ENCODE measurements around the gene DCTN2. TPM values are rescaled to one million over a fixed set of nuclear protein-coding genes. Genes with fewer than 3 reads are reported as not detected.

The DCTN2 gene
- total RNA-seq, 2 donors from 2014 or later, result 80.5 to 96.7 TPM

GRCh38 chr12:57487055-57487596 lies 59.9 kb downstream of the DCTN2 start:
- ATAC-seq, result no peak
- no peak for DNase-seq
- intact Hi-C loops (cut with DNase I), result no loop called here

- no peak for DNase-seq
- no peak for ATAC-seq
- intact Hi-C loops (cut with DNase I), result no loop called here
Observed at GRCh38 chr12:57485695-57486094, 61.3 kb downstream of the DCTN2 start.

- DNase-seq, result no peak
- intact Hi-C loops (cut with DNase I), result no loop called here
- ATAC-seq, result no peak
Observed at GRCh38 chr12:57483466-57483865, 63.5 kb downstream of the DCTN2 start.

GRCh38 chr12:57481671-57482070 lies 65.3 kb downstream of the DCTN2 start:
- DNase-seq (no peak), ATAC-seq (no peak)
- intact Hi-C loops (cut with DNase I), result no loop called here

Small RNA genes lying within 50 kb of the gene (microRNA-seq; reads per million reads assigned to microRNA genes)
- 0.81 to 1.1 reads per million in 2 donors for gene MIR616
- 0 reads per million in 2 donors for gene MIR6758

Other genes starting within 250 kb of the DCTN2 start
- 10 to 100 TPM; 47.6 to 66.5 TPM for gene R3HDM2, start 116.1 kb downstream of the DCTN2 start, total RNA-seq
- gene INHBC, start 112.4 kb downstream of the DCTN2 start, total RNA-seq, result not detected
- not detected for gene INHBE, start 91.9 kb downstream of the DCTN2 start, total RNA-seq
- 1 to 10 TPM in 1 of 2 donors, under 1 TPM in 1; 0.97 to 1.2 TPM for gene GLI1, start 87.4 kb downstream of the DCTN2 start, total RNA-seq
- 10 to 100 TPM in 1 of 2 donors, 1 to 10 TPM in 1; 8.0 to 15.2 TPM for gene ARHGAP9, start 67.3 kb downstream of the DCTN2 start, total RNA-seq
- gene MARS1, start 59.1 kb downstream of the DCTN2 start, total RNA-seq, result 100 to 1,000 TPM in 1 of 2 donors, 10 to 100 TPM in 1; 74.6 to 115 TPM
- 10 to 100 TPM; 20.0 to 31.7 TPM for gene DDIT3, start 26.7 kb downstream of the DCTN2 start, total RNA-seq
- gene MBD6, start 24.4 kb downstream of the DCTN2 start, total RNA-seq, result 10 to 100 TPM; 35.7 to 41.5 TPM
- under 1 TPM; 0.10 to 0.18 TPM for gene KIF5A, start 2.9 kb upstream of the DCTN2 start, total RNA-seq
- 10 to 100 TPM; 15.3 to 16.1 TPM for gene PIP4K2C, start 44.0 kb upstream of the DCTN2 start, total RNA-seq
- gene DTX3, start 57.6 kb upstream of the DCTN2 start, total RNA-seq, result 10 to 100 TPM; 24.5 to 25.3 TPM
- 10 to 100 TPM; 13.7 to 17.3 TPM for gene ARHGEF25, start 64.2 kb upstream of the DCTN2 start, total RNA-seq
- 1 to 10 TPM; 2.4 to 3.3 TPM for gene B4GALNT1, start 86.0 kb upstream of the DCTN2 start, total RNA-seq
- 100 to 1,000 TPM; 160 to 163 TPM for gene OS9, start 146.9 kb upstream of the DCTN2 start, total RNA-seq
- gene AGAP2, start 191.6 kb upstream of the DCTN2 start, total RNA-seq, result 1 to 10 TPM; 3.2 to 5.0 TPM
- 10 to 100 TPM; 34.9 to 37.1 TPM for gene TSPAN31, start 197.8 kb upstream of the DCTN2 start, total RNA-seq
- 10 to 100 TPM; 45.2 to 62.0 TPM for gene CDK4, start 205.1 kb upstream of the DCTN2 start, total RNA-seq
- gene MARCHF9, start 207.9 kb upstream of the DCTN2 start, total RNA-seq, result 10 to 100 TPM; 11.7 to 15.0 TPM
- gene CYP27B1, start 219.9 kb upstream of the DCTN2 start, total RNA-seq, result 1 to 10 TPM in 1 of 2 donors, under 1 TPM in 1; 0.44 to 1.5 TPM
- gene METTL1, start 224.9 kb upstream of the DCTN2 start, total RNA-seq, result 10 to 100 TPM in 1 of 2 donors, 1 to 10 TPM in 1; 7.2 to 16.0 TPM
- 1 to 10 TPM; 2.9 to 3.3 TPM for gene EEF1AKMT3, start 225.4 kb upstream of the DCTN2 start, total RNA-seq
- gene TSFM, start 235.6 kb upstream of the DCTN2 start, total RNA-seq, result 10 to 100 TPM; 29.2 to 38.1 TPM

All from left cardiac atrium (tissue), 4 donors.